ENCODE results near the gene PKLR.

PKLR gene

DNA sequence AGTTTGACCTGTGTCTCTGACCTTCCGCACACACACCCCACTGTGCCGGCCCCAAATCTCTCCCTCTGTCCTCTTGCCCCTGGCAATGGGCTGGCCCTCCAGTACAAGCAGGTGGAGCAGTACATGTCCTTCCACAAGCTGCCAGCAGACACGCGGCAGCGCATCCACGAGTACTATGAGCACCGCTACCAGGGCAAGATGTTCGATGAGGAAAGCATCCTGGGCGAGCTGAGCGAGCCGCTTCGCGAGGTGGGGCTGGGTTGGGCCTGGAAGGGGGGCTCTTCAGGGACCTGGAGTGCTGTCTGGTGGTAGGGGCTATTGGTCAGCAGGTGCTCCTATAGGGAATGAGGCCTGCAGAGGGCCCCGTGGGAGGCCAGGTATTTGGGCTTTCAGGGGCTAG, 16.2 kb downstream of the PKLR start:
- no peak for DNase-seq (ENCODE audit: low read depth in 2 of 2)

GRCh38 chr1:155284476-155284875, 16.8 kb downstream of the PKLR start:
- DNase-seq (ENCODE audit: low read depth in 2 of 2): no peak

DNA sequence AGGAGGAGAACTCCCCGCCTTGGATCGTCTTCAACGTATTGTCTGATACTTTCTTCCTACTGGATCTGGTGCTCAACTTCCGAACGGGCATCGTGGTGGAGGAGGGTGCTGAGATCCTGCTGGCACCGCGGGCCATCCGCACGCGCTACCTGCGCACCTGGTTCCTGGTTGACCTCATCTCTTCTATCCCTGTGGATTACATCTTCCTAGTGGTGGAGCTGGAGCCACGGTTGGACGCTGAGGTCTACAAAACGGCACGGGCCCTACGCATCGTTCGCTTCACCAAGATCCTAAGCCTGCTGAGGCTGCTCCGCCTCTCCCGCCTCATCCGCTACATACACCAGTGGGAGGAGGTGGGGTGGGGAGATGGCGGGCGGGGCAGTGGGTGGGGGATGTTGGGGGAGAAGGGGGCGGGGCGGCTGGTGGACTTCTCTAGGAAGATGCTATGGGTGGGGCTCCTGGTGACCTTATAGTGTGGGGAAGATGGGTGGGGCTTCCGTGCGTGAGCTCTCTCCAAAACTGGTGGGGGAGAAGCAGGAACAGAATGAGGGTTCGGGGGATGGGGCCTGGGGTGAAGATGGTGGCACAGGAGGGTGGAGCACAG, 18.6 kb downstream of the PKLR start:
- DNase-seq (ENCODE audit: low read depth in 2 of 2): no peak

- DNase-seq (ENCODE audit: low read depth in 2 of 2): no peak
These were observed 22.0 kb downstream of the PKLR start for GRCh38 chr1:155279268-155279667.

- no peak for DNase-seq (ENCODE audit: low read depth in 2 of 2)
These were observed 22.5 kb downstream of the PKLR start for GRCh38 chr1:155278689-155279160.

DNA sequence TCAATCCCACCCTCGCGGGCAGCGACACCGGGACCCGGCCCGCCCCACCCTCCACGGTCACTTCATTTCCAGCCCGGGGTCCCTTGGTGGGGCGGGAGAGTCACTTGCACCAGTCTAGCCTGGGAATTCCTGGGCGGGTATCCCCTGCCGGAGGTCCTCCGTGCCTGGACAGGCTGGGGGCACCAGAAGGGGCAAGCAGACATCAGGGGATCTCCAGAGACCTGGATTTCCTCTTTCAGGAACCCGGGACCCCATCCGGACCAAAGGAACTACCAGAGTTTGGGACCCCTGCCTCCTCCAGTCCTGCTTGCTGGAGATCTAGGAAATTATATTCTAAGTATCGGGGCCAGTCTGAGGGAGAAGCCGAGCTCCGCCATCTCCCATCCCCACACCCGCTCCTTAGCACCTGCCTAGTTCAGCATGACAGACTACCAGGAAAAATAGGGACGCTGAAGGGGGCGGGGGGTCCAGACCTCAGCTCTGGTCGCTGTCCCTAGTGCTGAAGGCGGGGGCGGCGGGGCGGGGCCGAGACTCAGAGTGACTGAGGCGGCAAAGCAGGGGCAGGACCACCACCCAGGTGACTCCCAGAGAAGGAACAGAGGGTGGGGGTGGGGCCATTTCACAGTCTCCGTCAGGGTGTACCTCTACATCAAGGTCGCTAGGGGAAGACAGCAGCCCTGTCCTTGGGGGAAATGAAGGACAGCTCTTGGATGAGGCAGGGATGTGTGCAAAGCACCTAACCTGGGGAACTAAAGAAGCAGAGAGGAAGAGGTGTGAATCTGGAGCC, 23.1 kb downstream of the PKLR start:
- DNase-seq (ENCODE audit: low read depth in 2 of 2): peak; percentile 63 to 65

DNA sequence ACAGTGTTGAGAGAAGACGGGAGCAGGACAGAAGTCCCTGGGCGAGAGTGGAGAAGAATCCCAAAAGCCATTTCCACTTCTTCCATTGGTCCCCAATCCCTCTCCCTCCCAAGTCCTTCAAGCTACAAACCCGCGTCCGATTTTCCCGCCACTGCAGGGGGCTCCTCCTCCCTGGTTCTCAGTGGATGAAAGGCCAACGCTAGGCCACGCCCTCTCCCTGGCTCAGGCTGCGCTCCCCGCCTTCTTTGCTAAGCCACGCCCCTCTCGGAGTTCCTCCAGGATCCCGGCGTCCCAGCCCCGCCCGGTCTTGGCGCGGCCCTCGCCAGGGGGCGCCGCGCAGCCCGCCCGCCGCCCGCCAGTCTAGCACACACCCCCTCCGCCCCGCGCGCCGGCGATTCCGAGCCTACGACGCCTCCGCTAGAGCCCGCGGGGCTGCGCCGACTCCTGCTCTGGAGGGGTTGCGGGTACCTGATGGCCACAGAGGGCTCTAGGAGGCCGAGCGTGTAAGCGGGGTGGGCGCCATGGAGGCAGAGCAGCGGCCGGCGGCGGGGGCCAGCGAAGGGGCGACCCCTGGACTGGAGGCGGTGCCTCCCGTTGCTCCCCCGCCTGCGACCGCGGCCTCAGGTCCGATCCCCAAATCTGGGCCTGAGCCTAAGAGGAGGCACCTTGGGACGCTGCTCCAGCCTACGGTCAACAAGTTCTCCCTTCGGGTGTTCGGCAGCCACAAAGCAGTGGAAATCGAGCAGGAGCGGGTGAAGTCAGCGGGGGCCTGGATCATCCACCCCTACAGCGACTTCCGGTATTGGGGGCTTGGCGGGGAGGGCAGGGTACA, 24.0 kb downstream of the PKLR start, which contains the start of gene HCN3:
TSS of gene HCN3 (plus strand) at position 394 of the 832 bp plus-strand sequence. CDS start at position 522, 128 bp downstream.
- peak; percentile 89 to 92 for DNase-seq (ENCODE audit: low read depth in 2 of 2)

DNA sequence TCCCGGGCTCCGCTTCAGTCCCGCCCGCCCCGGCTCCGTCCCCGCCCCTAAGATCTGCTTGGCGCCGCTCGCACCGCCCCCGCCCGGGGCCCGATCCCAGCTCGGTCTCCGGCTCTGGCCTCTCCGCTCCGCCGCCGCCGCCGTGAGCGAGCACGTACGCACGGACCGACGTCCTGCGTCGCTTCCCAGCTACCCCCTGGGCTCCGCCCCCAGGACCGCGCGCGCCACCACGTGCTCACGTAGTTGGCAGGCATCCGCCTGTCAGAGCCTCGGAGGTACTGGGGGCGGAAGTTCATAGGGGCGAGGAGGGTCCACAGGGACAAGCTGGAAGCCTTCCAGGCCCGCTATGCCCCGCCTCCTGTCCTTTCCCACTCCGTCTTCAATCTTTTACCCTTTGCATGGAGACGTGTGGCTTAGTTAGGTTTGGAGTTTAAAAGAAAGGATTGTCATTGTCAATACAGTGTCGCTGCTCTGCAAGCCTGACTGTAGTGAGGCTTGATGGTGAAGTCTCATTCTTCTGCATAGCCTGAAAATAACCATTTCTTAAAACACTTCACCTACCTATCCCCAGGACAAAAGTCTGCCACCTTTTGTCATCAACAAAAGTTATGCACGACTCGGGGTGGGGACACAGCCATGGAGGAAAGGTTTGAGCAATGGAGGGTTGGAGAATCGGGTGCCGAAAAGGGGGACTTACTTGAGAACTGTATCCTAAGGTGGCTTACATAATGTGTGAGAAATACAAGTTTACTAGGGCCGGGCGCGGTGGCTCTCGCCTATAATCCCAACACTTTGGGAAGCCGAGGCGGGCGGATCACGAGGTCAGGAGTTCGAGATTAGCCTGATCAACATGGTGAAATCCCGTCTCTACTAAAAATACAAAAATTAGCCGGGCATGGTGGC, 27.6 kb downstream of the PKLR start, which contains the start of gene CLK2:
TSS of gene CLK2 (minus strand) at position 162 of the 903 bp plus-strand sequence. CDS start 2,527 bp downstream, outside the sequence.
- DNase-seq (ENCODE audit: low read depth in 2 of 2): peak; percentile 90 to 97

GRCh38 chr1:155272466-155273342, 28.5 kb downstream of the PKLR start:
- peak in 1 of 2 donors; percentile 9 for DNase-seq (ENCODE audit: low read depth in 2 of 2)

DNA sequence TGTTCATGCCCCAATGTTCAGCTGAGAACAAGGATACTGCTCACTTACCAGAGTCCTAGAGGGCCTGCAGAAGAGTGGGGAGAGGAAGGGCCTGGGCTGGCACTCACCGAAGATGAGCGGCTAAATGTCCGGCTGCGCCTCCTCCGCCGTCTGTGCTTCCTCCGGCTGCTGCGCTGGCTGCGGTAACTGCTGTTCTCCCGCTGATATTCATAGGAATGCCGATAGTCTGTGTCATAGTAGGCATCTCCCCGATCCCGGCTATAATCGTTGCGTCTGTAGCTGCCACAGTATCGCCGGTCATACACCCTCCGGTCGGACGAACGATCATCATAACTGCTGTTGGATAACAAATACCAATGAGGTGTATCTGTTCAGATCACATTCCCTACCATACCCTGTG, 31.9 kb downstream of the PKLR start:
- DNase-seq (ENCODE audit: low read depth in 2 of 2): no peak

- no peak for DNase-seq (ENCODE audit: low read depth in 2 of 2)
These were observed 32.6 kb downstream of the PKLR start for GRCh38 chr1:155268630-155269029.

- no peak for DNase-seq (ENCODE audit: low read depth in 2 of 2)
These were observed 33.9 kb downstream of the PKLR start for GRCh38 chr1:155267373-155267772.

DNA sequence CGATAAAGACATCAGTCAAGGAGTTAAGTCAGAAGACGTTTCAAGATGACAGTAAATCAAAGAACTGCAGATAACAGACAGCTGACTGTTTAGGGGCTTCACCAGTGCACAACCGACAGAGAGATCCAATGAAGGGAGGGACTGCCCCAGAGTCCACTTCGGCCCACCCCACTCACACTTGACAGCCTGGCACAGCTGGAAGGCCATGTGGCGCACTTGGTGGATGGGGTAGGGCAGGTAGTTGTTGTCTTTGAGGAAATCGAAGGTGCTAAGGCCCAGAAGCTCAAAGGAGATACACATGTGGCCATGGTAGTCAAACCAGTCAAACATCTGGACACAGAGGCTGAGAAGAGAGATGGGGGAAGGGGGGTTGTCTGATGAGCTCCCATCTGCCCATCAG, 34.7 kb downstream of the PKLR start:
- no peak for DNase-seq (ENCODE audit: low read depth in 2 of 2)

DNA sequence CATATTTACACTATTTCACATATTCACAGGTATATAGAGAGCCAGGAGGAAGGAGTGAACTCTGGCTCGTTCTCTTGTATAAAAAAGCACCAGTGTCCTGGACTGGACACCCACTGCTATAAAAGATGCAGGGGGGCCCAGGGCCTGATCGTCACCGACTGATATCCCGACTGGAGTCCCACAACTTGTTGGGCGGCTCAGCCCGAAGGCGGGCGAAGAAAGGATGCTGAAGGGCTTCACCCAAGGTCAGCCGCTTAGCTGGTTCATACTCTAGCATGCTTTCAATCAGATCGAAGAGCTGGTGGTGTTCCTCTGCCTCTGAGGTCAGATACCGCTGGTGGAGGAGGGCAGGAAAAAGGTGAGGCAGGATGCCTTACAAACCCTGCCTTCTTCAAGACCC, 38.2 kb downstream of the PKLR start:
- no peak for DNase-seq (ENCODE audit: low read depth in 2 of 2)

- DNase-seq (ENCODE audit: low read depth in 2 of 2): peak; percentile 82 to 85
These were observed 39.2 kb downstream of the PKLR start, which contains the start of gene SCAMP3 for GRCh38 chr1:155261852-155262673. Gene SCAMP3, minus strand, starts transcription at chr1:155262360. Its CDS starts 209 bp downstream, at chr1:155262151.

DNA sequence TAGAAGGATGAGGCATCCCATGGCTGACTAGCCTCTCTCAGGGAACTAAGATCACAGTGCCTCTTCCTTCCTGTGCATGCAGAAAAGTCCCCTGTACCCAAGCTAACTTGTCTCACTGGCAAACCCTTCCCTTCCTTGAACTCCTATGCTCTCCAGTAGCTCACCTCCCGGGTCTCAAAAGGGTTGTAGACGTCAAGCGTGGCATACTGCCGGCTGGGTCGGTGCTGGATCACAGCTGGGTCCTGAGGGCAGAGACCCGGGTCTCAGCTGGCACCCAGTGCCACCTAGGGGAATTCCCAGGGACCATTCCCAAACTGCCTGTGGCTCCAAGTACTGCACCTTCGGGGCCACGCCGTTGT, 39.8 kb downstream of the PKLR start:
- no peak for DNase-seq (ENCODE audit: low read depth in 2 of 2)

- no peak for DNase-seq (ENCODE audit: low read depth in 2 of 2)
These were observed 41.0 kb downstream of the PKLR start for GRCh38 chr1:155260276-155260675.

GRCh38 chr1:155256058-155256852, 45.0 kb downstream of the PKLR start:
- no peak for DNase-seq (ENCODE audit: low read depth in 2 of 2)

Measured in stimulated activated CD8-positive, alpha-beta memory T cell treated with anti-CD3 and anti-CD28 coated beads, Interleukin-7, amount 100 ng/mL, for 4 hours (primary cell).